HG03439 (cell line): Measurements from ENCODE around the gene RAPSN.
"Not testable (repeated sequence)": the region's sequence is repeated elsewhere in the genome, so short reads cannot be mapped to it uniquely, and the experiment has no call there.

Experiments
- ATAC-seq: cut with Tn5 transposase; IDR thresholded peaks from one replicate; pipeline ENCODE4 v1.9.1; 2021; ENCODE audit warnings: mild to moderate bottlenecking, moderate library complexity; ENCODE audit not compliant: unreplicated experiment

Gene RAPSN

DNA sequence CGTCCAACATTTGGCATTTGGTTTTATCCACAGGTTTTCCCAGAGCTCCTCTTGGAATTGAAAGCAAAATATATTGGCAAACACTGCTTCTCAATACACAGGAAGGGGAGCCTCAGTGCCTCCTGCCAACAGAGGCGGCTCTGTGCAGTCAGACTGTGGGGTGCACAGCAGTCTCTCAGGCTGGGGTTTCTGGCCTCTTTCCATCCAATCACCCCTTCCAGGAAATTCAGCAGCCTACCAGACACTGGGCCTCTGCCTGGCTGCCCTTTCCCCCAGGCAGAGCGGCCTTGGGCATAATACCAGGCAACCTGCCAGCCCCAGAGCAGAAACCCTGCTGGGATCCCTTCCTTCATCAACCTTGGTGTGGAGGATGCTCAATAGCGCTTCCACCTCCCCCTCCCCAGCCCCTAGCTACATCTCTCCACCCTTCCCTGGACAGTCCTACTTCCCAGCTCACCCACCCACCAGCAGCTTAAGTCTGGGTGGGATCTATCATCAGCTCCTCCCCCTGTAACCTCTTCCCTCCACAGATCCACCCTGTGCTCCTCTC is 17.8 kb upstream of the RAPSN start:
- ATAC-seq: no peak

DNA sequence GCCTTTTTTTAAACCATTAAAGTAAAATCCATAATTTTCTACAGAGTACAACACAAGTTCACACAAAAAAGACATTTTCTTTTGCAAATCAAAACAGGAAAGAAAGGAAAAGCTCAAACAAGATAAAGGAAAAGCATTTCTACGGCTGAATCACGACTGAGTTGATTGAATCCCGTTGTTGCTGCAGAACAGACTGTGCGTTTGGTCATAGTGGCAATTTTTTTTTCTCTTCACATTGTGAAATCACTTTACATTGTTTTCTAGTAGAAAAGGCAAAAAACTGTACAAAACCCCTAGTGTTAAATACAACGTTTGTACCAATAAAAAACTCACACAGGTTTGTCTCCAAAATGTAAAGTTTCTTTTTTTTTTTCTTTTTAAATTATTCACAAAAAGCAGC is 17.3 kb upstream of the RAPSN start:
- ATAC-seq: no peak

DNA sequence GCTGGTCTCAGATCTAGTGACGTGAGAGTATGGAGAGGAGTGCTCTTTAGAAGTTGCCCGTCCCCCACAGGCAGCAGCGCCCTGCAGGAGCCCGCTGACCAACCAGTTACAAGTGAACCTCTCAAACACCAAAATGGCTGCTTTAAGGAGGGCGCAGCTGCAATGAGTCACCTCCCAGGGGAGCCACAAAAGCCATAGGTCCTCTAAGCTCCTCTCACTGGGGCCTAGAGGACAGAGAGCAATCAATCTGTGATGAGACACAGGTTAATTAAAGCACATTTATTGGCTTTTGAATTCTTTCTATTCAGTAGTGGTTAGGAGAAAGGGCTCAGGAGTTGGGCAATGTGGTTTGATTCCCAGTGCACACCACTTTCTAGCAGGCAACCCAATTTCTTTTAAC is 15.5 kb upstream of the RAPSN start:
- ATAC-seq: no peak

DNA sequence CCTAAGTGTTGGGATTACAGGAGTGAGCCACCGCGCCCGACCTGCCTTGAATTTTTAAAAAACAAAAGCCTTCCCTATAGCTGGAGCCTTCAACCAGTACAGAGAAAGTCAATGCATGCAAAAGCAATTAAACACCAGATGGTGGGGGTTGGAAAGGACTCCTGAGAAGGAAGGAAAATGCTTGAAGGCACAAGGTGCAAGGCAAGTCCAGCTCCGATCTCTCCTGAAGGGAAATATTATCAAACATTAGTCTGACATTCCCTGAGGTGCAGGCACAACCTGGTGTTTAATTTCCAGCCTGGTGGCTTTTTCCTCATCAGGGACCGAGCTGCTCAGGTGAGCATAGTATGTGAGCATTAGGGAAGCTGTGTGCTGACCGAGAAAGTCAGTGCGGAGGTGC is 12.9 kb upstream of the RAPSN start:
- no peak for ATAC-seq

DNA sequence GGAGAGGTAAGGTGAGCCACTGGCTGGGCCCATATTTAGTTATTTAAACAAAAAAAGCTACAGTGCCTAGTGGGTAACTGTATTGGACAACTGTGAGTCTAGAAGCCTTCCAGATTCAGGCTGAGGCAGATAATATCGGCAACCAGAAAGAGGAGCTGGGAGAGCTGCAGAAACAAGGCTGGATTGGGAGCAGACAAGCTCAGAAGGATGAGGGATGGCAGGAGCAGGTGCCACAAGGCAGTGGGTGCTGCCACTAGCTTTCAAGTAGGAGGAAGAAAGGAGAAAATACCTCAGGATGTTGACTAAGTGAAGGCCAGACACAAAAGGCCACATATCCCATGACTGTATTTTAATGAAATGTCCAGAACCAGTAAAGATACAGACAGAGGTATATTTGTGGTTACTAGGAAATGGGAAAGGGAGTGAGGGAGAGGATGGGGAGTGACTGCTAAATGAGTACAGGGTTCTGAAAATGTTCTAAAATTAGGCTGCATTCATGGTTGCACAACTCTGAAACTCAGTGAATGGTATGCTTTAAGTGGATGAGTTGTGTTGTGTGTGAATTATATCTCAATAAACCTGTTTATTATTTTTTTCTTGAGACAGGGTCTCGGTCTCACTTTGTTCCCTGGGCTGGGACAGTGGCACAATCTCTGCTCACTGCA is 11.8 kb upstream of the RAPSN start:
- ATAC-seq: no peak

DNA sequence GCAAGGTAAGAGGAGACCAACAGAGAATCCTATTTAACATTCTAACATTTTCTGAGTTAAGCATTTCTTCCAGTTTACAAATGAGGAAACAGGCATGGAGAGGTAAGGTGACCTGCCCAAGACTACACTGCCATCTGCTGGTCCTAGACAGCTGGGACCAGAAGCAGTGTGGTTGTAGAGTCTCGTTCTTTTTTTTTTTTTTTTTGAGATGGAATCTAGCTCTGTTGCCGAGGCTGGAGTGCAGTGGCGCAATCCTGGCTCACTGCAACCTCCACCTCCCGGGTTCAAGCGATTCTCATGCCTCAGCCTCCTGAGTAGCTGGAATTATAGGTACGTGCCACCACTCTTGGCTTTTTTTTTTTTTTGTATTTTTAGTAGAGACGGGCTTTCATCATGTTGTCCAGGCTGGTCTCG is 5.3 kb upstream of the RAPSN start:
- not testable (repeated sequence) for ATAC-seq

DNA sequence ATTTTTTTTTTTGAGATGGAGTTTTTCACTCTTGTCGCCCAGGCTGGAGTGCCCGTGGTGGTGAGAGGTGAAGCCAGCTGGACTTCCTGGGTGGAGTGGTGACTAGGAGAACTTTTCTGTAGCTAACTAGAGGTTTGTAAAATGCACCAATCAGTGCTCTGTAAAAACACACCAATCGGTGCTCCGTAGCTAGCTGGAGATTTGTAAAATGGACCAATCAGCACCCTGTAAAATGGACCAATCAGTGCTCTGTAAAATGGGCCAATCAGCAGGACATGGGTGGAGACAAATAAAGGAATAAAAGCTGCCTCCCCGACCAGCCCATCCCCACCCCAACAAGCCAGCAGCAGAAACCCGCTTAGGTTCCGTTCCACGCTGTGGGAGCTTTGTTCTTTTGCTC is 4.4 kb upstream of the RAPSN start:
- no peak for ATAC-seq

DNA sequence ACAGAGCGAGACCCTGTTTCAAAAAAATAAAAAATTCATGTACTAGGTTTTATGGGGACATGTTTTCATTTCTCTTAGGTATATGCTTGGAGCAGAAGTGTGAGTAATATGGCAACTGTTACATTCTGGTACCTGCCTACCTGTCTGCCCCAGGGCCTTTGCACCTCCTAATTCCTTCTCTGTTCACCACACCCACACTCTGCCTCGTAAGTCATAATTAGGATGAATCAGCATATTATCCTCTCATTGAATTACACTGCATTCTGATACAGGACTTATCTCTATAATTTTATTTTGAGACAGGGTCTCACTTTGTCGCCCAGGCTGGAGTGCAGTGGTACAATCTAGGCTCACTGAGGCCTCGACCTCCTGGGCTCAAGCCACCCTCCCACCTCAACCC is 3.1 kb upstream of the RAPSN start:
- ATAC-seq: no peak

DNA sequence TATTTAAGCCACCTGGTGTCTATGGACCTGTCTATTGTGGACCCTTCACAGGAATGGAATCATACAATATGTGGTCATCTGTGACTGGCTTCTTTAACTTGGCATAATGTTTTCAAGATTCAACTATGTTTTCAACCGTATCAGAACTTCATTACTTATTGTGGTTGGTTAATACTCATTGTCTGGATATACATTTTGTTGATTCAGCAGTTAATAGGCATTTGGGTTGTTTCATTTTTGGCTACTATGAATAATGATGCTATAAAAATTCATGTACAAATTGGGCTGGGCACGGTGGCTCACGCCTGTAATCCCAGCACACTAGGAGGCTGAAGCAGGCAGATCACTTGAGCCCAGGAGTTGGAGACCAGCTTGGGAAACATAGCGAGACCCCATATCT is 2.5 kb upstream of the RAPSN start:
- no peak for ATAC-seq

DNA sequence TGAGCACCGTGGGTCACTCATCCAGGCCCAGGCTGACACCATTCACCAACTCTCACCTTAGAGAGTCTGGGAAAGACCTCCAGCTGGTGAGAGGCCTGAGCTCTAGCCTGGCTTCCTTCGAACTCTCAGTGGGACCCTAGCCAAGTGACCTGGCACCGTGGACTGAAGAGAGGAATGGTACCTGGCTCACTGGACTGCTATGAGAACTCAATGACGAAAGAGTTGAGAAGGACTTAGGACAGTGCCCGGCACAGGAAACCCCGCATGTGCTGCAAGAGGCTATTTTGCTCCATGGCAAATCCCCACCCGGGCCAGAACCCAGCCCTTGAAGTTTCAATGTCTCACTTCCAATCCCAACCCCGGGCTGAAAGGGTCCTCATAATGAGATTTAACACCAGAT is 605 bp upstream of the RAPSN start:
- no peak for ATAC-seq

DNA sequence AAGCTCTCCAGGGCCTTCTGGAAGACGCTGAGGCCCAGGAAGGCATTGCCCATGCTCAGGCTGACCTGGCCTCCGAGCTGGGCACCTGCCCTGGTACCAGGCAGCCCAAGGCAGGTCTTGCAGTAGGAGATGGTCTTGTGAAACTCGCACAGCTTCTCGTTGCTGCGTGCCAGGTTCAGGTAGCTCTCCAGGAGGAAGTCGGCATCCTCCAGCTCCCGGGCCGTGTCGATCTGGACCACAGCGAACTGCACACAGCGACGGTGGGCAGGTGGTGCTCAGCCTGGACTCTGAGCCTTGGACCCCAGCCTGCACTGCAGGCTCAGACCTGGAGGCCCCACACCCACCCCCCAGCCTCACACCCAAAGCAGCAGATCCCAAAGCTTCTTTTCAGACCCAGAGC is 1.0 kb downstream of the RAPSN start:
- no peak for ATAC-seq

DNA sequence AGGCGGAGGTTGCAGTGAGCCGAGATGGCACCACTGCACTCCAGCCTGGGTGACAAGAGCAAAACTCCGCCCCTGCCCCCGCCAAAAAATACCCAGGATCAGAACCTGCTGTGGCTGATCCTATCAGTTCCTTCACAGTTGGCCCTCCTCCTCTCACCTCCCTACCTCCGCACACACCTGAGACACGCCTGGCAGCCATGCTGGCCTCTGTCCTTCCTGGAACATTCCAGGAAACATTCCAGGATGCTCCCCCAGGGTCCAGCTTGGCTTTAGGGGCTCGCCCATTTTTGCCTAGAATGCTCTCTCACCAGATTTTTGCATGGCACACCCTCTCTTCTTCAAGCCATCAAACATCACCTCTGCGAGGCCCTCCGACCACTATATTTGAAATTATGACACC is 2.1 kb downstream of the RAPSN start:
- ATAC-seq: no peak

DNA sequence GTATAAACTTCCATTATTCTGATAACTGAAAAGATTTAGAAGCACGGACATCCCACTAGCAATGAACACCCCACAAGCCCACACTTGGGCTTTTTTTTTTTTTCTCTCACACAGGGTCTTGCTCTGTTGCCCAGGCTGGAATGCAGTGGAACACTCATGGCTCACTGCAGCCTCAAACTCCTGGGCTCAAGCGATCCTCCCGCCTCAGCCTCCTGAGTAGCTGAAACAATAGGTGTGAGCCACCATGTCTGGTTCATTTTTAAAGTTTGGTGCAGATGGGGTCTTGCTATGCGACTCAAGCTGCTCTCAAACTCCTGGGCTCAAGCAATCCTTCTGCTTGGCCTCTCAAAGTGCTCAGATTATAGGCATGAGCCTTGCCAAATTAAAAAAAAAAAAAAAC is 3.1 kb downstream of the RAPSN start:
- no peak for ATAC-seq

DNA sequence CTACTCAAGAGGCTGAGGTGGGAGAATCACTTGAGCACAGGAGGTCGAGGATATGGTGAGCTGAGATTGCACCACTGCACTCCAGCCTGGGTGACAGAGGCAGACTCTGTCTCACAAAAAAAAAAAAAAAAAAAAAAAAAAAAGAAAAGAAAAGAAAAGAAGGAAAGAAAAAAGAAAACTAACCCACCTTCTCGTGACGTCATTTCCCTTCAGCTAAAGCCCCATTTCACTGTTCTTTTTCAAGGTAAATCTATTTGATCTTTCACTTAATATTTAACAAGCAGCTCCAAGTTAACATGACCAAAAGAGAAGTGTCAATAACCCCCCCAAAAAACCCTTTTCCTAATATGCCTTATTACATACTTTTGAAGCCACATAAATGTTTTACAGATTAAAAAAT is 5.1 kb downstream of the RAPSN start:
- no peak for ATAC-seq

DNA sequence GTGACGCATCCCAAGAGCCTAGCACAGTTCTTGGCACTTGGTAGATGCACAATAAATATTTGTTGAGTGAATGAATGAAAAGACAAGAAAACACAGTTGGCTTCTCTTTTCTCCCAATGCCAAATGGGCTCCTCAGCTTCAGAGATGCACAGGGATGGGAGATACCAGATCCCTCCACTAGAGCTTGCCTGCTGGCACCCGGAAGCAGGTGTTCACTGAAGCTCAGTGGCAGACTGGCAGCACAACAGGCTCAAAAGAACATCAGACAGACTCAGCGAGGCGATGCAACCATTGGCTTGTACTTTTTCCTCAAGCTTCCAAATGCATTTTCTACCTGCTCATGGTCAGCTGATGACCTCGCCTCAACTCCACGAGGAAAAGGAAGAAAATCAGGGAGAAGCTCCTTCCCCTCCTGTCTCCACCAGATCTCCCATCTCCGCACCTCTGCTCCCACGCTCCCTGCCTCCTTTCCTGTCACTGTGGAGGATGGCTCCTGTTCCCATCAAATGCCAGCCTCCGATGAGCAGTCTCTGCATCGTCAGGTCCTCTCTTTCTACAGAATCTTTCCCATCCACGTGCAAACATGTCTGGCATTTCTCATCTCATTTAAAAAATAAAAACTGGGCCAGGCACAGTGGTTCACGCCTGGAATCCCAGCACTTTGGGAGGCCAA is 5.8 kb downstream of the RAPSN start:
- no peak for ATAC-seq

DNA sequence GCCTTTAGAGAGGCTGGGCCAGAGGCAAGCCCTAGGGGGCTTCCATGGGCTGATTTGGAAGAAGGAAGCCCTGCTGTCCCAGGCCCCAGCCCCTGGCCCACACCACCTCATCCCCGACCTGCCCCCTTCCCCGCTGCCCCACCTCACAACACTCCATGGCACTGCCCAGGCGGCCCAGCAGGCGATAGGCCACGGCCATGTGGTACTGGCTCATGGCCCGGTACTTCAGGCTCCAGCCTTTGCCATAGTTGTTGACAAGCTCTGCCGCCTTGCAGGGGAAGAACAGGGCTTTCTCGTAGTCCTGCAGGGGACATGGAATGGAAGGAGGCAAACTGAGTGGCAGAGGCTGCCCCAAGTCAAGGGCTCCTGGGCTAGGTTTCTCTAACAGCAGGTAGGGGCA is 6.4 kb downstream of the RAPSN start:
- no peak for ATAC-seq

DNA sequence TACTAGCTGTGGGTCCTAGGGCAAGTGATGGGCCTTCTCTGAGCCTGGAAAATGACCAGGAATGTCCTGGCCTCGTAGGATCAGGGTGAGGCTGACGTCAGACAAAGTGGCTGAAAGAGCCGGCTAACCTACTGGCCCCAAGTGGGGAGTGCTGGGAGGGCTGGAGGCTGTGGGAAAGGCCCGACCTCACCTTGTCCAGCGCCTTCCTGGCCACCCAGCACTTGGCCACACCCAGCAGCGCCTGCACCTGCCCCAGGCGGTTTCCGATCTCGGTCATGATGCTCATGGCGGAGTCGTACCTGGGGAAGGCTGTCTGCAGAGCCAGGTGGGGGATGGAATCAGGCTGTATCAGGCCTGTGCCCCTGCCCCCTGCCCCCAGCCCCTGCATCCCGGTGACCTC is 7.5 kb downstream of the RAPSN start:
- no peak for ATAC-seq

DNA sequence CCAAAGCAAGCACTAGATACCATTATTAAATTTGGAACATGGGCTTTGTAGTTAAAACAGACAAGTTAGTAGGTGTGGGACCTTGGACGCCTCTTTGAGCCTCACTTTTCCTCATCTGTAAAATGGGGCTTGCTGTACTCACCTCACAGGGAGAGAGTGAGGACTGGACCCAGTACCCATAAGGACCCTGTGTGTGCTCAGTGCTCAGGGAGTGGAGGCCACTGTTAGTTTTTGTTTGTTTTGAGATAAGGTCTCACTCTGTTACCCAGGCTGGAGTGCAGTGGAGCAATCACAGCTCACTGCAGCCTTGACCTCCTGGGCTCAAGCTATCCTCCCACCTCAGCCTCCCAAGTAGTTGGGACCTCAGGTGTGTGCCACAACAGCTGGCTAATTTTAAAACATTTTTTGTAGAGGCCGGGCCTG is 8.9 kb downstream of the RAPSN start:
- ATAC-seq: no peak

DNA sequence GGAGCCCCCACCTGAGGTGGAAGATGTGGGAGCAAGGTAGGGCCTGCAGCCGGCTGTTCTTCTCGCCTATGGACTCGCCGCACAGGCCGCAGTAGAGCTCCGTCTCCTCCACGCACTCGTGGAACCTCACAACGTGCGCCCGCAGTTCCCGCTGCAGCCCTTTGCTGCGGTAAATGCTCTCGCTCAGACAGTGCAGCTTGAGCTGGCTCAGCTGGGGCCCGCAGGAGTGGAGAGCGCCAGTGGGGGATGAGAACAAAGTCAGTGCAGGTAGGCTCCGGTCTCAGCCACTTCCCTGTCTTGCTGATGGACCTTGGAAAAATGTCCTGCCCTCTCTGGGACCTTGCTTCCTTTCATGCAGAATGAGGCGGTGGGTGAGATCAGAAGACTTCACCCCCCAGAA is 10.2 kb downstream of the RAPSN start:
- ATAC-seq: no peak

DNA sequence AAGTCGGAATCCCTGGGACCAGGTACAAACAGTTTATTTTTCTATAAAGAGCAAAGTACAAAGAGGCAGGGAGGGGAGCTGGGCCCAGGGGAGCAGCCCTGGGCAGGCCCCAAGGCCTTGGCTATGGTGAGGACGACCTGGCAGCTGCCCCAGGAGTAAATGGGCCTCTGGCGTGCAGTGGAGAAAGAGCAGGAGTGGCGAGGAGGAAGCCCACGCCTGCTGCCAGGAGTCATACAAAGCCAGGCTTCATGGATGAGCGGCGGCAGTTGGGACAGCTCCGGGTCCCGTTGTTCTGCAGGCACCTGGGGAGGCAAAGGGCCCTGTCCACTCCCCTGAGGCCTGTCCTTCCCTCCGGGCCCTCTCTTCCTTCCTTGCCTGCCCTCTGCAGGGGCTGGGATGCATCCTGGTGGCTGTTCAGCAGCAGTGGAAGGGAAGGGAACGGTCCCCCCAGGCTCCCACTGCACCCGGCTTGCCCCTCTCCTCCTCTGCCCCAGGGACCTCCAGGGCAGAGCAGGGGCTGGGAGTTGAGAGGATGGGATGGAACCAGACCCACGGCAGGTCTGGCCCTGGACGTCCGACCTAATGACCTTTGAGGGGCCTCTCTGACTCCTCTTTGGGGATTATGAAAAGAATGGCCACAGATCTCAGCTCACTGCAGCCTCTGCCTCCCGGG is 11.1 kb downstream of the RAPSN start:
- no peak for ATAC-seq

DNA sequence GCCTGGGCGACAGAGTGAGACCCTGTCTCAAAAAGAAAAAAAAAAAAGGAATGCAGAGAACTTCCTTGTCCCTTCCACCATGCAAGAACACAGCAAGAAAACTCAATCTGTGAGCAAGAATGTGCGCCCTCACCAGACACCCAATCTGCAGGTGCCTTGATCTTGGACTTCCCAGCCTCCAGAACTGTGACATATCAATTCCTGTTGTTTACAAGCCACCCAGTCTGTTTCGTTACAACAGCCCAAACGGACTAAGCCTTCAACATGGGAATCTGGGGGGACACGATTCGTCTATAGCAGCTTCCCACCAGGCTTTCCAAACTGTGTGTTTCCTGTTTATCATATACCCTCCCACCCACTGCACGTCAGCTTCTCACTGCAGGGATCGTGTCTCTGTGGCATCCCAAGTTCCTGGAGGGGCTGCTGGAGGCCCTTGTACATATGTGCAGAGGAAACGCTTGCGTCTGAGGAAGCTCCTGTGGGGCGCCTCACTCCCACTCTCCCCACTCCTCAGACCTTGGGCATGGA is 11.7 kb downstream of the RAPSN start:
- no peak for ATAC-seq

DNA sequence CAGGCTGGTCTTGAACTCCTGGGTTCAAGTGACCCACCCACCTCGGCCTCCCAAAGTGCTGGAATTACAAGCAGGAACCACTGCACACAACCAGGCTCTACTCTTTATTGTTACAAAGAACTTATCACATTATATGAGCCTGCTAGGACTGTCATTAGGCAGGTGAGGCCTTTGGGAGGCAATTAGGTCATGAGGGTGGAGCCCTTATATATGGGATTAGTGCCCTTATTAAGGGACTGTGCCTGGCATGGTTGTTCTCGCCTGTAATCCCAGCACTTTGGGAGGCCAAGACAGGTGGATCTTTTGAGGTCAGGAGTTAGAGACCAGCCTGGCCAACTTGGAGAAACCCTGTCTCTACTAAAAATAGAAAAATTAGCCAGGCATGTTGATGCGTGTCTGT is 12.2 kb downstream of the RAPSN start:
- no peak for ATAC-seq
